ENCODE data around the gene KLHL15. TPM values are rescaled to one million over a fixed set of nuclear protein-coding genes. Genes with fewer than 3 reads are reported as not detected.

KLHL15 gene
- total and polyA plus RNA-seq, 2 experiments from 2014 or later = 2.4 to 15.0 TPM

GRCh38 chrX:23993012-23993633, 33.9 kb downstream of the KLHL15 start:
- no peaks in the 10 kb centered on the region for H3K4me1 ChIP-seq (ENCODE audit: insufficient read depth)
- H4K20me1 ChIP-seq (replicated peaks; ENCODE audit: insufficient read depth) = no peaks in the 10 kb centered on the region
- no peak for ATAC-seq
- Mint-ChIP-seq H3K27ac (no peak overlapping the region), H3K27me3 (ENCODE audit: insufficient read depth, low read depth, poor library complexity) (no peaks in the 10 kb centered on the region), H3K9me3 (no peaks in the 10 kb centered on the region), H3K4me1 (no peaks in the 10 kb centered on the region), H3K4me3 (no peak overlapping the region), H3K36me3 (ENCODE audit: low read depth) (peaks cover 20% of the 10 kb centered on the region)
- H3K9me2 ChIP-seq (ENCODE audit: insufficient read depth) = no peaks in the 10 kb centered on the region
- H3K79me2 ChIP-seq (replicated peaks; ENCODE audit: insufficient read depth) = no peaks in the 10 kb centered on the region
- H2AFZ ChIP-seq = no peak overlapping the region
- H3K27ac ChIP-seq (ENCODE audit: low read depth) = no peak overlapping the region
- H3K4me2 ChIP-seq = no peak overlapping the region
- DNase-seq (ENCODE audit: low spot score) = no peak
- no peaks in the 10 kb centered on the region for H3F3A ChIP-seq (replicated peaks; ENCODE audit: low read depth)
- no peak for TF ChIP-seq ZNF462 (CRISPR knock-in tag; IDR thresholded peaks at IDR 0.05)
- H3K27me3 ChIP-seq (ENCODE audit: insufficient read depth) = no peaks in the 10 kb centered on the region
- H3K36me3 ChIP-seq (ENCODE audit: insufficient read depth) = 0 out of 2 replicates have a peak, but pooled peaks cover 8% of the 10 kb centered on the region
- no peak overlapping the region for H3K4me3 ChIP-seq

- H3K27ac ChIP-seq (ENCODE audit: low read depth) = no peak overlapping the region
- no peaks in the 10 kb centered on the region for H4K20me1 ChIP-seq (replicated peaks; ENCODE audit: insufficient read depth)
- 0 out of 2 replicates have a peak, but pooled peaks cover 8% of the 10 kb centered on the region for H3K36me3 ChIP-seq (ENCODE audit: insufficient read depth)
- no peak overlapping the region for H3K4me3 ChIP-seq
- no peaks in the 10 kb centered on the region for H3K79me2 ChIP-seq (replicated peaks; ENCODE audit: insufficient read depth)
- Mint-ChIP-seq H3K27ac (no peak overlapping the region), H3K4me3 (no peak overlapping the region), H3K27me3 (ENCODE audit: insufficient read depth, low read depth, poor library complexity) (no peaks in the 10 kb centered on the region), H3K4me1 (no peaks in the 10 kb centered on the region), H3K9me3 (no peaks in the 10 kb centered on the region), H3K36me3 (ENCODE audit: low read depth) (peaks cover 25% of the 10 kb centered on the region)
- no peak overlapping the region for H2AFZ ChIP-seq
- no peaks in the 10 kb centered on the region for H3K27me3 ChIP-seq (ENCODE audit: insufficient read depth)
- H3K4me1 ChIP-seq (ENCODE audit: insufficient read depth) = no peaks in the 10 kb centered on the region
- no peaks in the 10 kb centered on the region for H3F3A ChIP-seq (replicated peaks; ENCODE audit: low read depth)
- ATAC-seq (no peak), DNase-seq (ENCODE audit: low spot score) (no peak)
- H3K9me2 ChIP-seq (ENCODE audit: insufficient read depth) = no peaks in the 10 kb centered on the region
- no peak overlapping the region for H3K4me2 ChIP-seq
- TF ChIP-seq CREB1 (CRISPR knock-in tag; IDR thresholded peaks at IDR 0.05; ENCODE audit: low read depth) (no peak), ZNF462 (CRISPR knock-in tag; IDR thresholded peaks at IDR 0.05) (no peak), EZH2 (IDR thresholded peaks at IDR 0.05; ENCODE audit: low read depth, unreplicated experiment) (no peak), STAT1 (IDR thresholded peaks at IDR 0.05; ENCODE audit: unreplicated experiment) (no peak), NANOG (IDR thresholded peaks at IDR 0.05; ENCODE audit: borderline replicate concordance) (no peak), JUNB (IDR thresholded peaks at IDR 0.05; ENCODE audit: unreplicated experiment) (no peak)
Measured at GRCh38 chrX:23992431-23992830, 34.6 kb downstream of the KLHL15 start.

All from GM23338 (cell line).